ENCODE measurements around the gene EZH1.
"Not testable (repeated sequence)": the region's sequence is repeated elsewhere in the genome, so short reads cannot be mapped to it uniquely, and the experiment has no call there.

The EZH1 gene

DNA sequence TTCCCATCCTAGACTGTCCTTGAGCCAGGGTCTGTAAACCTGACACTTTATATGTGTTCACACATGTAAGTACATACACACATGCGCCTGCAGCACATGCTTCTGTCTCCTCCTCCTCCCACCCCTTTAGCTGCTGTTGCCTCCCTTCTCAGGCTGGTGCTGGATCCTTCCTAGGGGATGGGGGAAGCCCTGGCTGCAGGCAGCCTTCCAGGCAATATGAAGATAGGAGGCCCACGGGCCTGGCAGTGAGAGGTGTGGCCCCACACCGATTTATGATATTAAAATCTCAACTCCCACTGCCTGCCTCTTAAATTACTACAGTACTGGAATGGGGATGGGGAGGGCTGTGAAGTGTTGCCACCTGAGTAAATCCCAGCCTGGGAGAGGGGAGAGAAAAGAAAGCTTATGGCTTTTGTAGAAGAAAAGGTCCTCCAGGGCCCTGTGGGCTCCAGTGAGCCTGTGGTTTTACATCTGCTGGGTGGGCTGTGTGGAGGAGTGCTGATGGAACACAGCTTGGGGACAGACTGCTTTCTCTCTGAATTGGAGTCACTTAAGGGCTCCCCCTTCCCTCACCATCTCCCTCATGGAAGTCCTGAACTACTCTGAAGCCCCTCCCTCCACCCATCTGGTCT, 34.6 kb upstream of the EZH1 start:
- H3K4me3 ChIP-seq (ENCODE audit: low read depth, low read length) = no peak overlapping the region
- no peak for DNase-seq (ENCODE audit: low read depth)
- TF ChIP-seq, protein P1, sequence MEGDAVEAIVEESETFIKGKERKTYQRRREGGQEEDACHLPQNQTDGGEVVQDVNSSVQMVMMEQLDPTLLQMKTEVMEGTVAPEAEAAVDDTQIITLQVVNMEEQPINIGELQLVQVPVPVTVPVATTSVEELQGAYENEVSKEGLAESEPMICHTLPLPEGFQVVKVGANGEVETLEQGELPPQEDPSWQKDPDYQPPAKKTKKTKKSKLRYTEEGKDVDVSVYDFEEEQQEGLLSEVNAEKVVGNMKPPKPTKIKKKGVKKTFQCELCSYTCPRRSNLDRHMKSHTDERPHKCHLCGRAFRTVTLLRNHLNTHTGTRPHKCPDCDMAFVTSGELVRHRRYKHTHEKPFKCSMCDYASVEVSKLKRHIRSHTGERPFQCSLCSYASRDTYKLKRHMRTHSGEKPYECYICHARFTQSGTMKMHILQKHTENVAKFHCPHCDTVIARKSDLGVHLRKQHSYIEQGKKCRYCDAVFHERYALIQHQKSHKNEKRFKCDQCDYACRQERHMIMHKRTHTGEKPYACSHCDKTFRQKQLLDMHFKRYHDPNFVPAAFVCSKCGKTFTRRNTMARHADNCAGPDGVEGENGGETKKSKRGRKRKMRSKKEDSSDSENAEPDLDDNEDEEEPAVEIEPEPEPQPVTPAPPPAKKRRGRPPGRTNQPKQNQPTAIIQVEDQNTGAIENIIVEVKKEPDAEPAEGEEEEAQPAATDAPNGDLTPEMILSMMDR (IDR thresholded peaks at IDR 0.05; ENCODE audit: low read depth, low read length, missing control alignments) = no peak

DNA sequence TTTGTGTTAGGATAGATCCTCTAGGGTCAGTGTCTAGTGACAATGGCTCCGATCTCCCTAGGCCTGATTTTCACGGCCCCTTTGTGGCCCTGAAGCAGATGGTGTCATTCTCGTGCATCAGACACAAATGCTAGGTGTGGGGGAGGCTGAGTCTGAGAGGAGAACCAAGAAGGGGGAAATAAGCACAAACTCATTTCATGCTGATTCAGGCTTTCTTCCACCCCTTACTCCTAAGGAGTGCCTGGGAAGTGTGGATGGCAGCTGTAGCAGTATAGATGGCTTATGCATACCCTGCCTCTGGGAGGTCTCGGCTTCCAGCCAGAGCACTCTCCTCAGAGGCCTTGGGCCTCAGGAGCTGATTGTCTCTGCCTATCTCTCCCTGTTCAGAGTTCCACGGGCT, 33.7 kb upstream of the EZH1 start:
- H3K4me3 ChIP-seq (ENCODE audit: low read depth, low read length) = no peak overlapping the region
- no peak for DNase-seq (ENCODE audit: low read depth)
- TF ChIP-seq, protein P1 (IDR thresholded peaks at IDR 0.05; ENCODE audit: low read depth, low read length, missing control alignments) = no peak

DNA sequence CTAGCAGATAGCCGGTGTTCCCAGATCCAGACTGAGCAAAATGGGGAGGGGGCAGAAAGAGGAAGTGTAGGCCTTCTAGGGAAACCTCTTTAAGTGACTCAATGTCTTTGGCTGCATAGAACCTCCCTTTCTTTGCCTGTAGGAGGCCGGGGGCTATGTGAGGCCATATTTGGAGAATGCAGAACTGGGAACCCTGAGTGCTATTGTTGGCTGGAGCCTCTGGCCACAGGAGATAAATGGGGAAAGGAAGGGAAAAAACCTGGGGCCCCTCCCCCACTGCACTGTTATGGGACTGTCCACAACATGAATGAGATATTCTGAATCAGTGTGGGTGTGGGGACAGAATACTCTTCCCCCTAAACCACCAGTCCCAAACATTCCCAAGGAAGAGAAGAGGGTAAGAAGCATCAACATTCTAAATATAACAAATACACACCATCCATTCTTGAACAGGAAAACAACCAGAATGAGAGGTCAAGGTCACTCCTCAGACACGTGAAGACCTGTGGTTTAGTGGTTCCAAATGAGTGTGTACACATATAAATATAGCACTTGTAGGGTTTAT, 30.8 kb upstream of the EZH1 start:
- DNase-seq (ENCODE audit: low read depth) = no peak
- TF ChIP-seq, protein P1 (IDR thresholded peaks at IDR 0.05; ENCODE audit: low read depth, low read length, missing control alignments) = peak; percentile 8
- no peak overlapping the region for H3K4me3 ChIP-seq (ENCODE audit: low read depth, low read length)

DNA sequence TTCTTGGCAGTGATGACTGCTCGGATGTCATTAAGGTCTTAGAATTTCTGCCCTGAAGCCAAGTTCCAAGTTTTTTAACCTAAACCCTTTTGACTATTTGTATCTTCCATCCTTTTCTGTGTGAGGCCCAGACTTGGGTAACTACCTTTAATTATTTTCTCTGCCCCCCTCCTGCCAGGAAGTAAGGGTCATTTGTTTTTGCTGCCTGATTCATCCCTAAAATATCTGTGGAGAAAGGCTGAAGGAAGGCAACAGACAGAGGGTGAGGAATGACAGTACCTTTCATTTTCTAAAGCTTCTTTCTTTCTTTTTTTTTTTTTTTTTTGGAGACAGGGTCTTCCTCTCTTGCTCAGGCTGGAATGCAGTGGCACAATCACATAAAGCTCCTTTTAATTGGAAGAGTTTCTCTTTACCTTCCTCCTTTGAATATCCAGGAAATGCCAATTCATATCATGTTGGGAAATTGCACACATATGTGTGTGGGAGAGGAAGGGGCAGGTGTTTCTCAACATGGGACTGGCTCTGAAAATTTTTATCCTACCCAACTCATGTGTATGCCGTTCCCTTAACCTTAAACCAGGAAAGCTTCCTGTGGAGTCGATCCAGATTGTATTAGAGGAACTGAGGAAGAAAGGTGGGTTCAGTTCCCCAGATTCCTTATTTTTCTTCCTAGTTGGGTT, 29.4 kb upstream of the EZH1 start:
- peak overlapping the region; percentile 93 for H3K4me3 ChIP-seq (ENCODE audit: low read depth, low read length)
- no peak for DNase-seq (ENCODE audit: low read depth)
- TF ChIP-seq, protein P1 (IDR thresholded peaks at IDR 0.05; ENCODE audit: low read depth, low read length, missing control alignments) = no peak

DNA sequence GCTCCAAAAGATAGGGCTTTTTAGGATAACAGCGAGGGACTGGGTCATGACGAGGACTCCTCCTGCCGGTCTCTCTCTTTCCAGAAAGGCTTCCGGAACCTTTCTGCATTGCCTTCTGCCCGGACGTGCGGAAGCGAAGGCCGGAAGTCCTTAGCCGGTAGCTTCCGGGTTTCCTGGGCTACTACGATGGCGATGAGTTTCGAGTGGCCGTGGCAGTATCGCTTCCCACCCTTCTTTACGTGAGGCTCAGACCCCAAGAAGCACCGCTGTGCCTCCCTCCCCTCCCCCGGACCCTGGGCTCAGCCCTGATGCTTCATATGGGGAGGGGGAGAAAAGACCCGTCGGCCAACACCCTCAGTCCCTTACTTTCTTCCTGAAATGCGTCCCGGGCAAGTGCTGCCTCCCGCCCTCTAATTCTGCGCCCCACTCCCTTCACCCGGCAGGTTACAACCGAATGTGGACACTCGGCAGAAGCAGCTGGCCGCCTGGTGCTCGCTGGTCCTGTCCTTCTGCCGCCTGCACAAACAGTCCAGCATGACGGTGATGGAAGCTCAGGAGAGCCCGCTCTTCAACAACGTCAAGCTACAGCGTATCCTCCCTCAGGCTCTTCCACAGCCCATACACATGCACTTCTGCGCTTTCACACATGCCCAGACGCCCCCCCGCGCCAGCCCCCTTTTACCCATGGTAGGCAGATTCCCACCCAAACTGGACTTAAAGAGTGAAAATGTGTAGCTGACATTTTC, 28.6 kb upstream of the EZH1 start, which contains the start of gene VPS25:
Gene VPS25, plus strand, starts transcription at position 160 of the 746 bp plus-strand sequence. Its CDS starts 27 bp downstream, at position 187.
- TF ChIP-seq, protein P1 (IDR thresholded peaks at IDR 0.05; ENCODE audit: low read depth, low read length, missing control alignments) = no peak
- DNase-seq (ENCODE audit: low read depth) = peak; percentile 60
- peak within 1 kb of the TSS; percentile 93 for H3K4me3 ChIP-seq (ENCODE audit: low read depth, low read length)

DNA sequence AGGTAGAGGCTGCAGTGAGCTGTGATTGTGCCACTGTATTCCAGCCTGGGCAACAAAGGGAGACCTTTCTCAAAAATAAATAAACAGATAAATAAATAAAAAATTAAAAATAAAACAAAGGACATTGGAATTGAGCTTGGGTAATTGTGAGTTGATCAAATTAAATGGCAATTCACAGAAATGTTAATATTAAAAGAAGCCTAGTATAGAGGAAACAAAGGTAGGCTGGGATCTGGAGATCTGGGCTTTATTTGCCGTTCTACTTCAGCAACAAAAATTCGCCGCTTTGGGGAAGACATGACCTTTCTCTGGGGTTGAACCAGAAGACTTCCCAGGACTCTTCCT, 28.1 kb upstream of the EZH1 start:
- peak overlapping the region; percentile 93 for H3K4me3 ChIP-seq (ENCODE audit: low read depth, low read length)
- TF ChIP-seq, protein P1 (IDR thresholded peaks at IDR 0.05; ENCODE audit: low read depth, low read length, missing control alignments) = peak; percentile 3
- DNase-seq (ENCODE audit: low read depth) = no peak

DNA sequence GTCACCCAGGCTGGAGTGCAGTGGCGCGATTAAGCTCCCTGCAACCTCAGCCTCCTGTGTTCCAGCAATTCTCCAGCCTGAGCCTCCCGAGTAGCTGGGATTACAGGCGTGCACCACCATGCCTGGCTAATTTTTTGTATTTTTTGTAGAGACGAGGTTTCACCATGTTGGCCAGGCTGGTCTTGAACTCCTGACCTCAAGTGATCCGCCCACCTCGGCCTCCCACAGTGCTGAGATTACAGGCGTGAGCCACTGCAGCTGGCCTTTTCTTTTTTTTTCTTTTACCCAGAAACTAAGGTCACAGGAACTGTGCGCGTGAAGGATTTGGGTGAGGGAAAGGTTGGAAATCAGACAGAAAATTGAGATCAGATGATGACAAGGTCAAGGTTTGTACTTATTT, 25.1 kb upstream of the EZH1 start:
- DNase-seq (ENCODE audit: low read depth); H3K4me3 ChIP-seq (ENCODE audit: low read depth, low read length): not testable (repeated sequence)

DNA sequence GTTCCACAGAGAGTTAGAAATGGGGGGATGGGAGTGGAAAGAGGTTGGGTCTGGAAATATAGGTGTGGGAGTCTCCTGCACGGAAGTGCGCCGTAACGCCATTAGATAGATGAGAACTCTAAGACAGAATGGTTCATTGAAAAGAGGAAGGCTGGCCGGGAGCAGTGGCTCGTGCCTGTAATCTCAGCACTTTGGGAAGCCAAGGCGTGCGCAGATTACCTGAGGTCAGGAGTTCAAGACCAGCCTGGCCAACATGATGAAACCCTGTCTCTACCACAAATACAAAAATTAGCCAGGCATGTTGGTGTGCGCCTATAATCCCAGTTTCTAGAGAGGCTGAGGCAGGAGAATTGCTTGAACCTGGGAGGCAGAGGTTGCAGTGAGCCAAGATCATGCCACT, 23.2 kb upstream of the EZH1 start:
- H3K4me3 ChIP-seq (ENCODE audit: low read depth, low read length); DNase-seq (ENCODE audit: low read depth): not testable (repeated sequence)
